ACC112 (cell line): Measurements from ENCODE around the gene ANTKMT.

Source experiments
- H2AFZ ChIP-seq: fragments of 200-600 bp; sonication (generic); one replicate; pipeline ENCODE4 v1.6.0; 2017; ENCODE audit warnings: antibody characterized with exemption, low read length; ENCODE audit not compliant: unreplicated experiment
- H3K27ac ChIP-seq: fragments of 200-600 bp; sonication (generic); 2 replicates; pipeline ENCODE4 v1.5.1; 2014; ENCODE audit warnings: low read depth, mild to moderate bottlenecking, antibody characterized with exemption, low read length, moderate library complexity
- H3K27me3 ChIP-seq: fragments of 200-600 bp; sonication (generic); 2 replicates; pipeline ENCODE4 v1.6.1; 2014; ENCODE audit warnings: mild to moderate bottlenecking, antibody characterized with exemption, low read length, moderate library complexity, mixed read lengths; ENCODE audit not compliant: insufficient read depth
- H3K36me3 ChIP-seq: fragments of 200-600 bp; sonication (generic); 2 replicates; pipeline ENCODE4 v1.6.1; 2016; ENCODE audit warnings: mild to moderate bottlenecking, antibody characterized with exemption, low read length, moderate library complexity, mixed read lengths; ENCODE audit not compliant: insufficient read depth
- H3K4me1 ChIP-seq: fragments of 200-600 bp; sonication (generic); one replicate; pipeline ENCODE4 v1.6.1; 2016; ENCODE audit warnings: low read length, mixed read lengths; ENCODE audit not compliant: insufficient read depth, unreplicated experiment, control insufficient read depth
- H3K4me3 ChIP-seq: fragments of 200-600 bp; sonication (generic); 2 replicates; pipeline ENCODE4 v1.5.1; 2014; ENCODE audit warnings: mild to moderate bottlenecking, low read depth, low read length
- H3K79me2 ChIP-seq: fragments of 200-600 bp; sonication (generic); one replicate; pipeline ENCODE4 v1.6.0; 2016; ENCODE audit warnings: low read length; ENCODE audit not compliant: control insufficient read depth, unreplicated experiment, insufficient read depth

Gene ANTKMT

DNA sequence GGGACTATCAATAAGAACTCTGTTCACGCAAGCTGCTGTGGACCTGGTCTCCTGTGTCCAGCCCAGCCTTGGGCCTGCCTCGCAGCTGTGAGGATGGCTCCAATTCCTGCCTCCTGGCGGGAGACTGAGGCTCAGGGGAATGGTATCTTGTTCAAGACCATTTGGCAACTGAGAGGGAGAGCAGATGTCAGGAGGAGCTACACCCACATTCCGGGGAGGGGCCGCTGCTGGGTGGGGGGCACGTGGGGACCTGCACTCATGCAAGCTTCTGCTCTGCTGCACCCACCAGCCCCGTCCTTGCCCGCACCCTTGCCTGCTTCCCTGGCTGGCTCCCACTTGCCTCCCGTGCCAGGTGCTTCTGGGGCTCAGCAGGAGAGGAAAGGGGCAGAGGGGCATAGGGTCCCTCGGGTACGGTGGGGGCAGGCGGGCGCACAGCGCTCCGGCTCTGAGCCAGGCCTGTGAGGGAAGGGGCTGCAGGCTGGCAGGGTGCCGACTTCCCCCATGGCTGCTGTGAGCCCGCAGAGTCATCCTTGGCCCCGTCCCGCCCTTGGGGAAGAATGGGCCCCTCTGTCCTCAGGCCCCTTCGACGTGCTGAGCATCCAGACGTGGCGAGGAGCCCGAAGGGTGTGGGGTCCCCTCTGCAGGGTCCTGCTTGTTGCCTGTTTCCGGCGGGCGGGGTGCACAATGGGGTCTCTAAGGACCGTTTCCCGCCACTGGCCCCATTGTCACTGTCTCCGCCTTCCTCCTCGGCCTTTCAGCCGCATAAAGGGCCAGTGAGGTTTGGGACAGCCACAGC lies 3.3 kb upstream of the ANTKMT start:
- Histone ChIP-seq H3K4me3 (no peak overlapping the region), H3K27me3 (no peaks in the 10 kb centered on the region), H3K4me1 (peaks cover 17% of the 10 kb centered on the region), H3K36me3 (no peaks in the 10 kb centered on the region), H3K79me2 (no peaks in the 10 kb centered on the region), H3K27ac (no peak overlapping the region), H2AFZ (no peak overlapping the region)

- Histone ChIP-seq H2AFZ (no peak overlapping the region), H3K36me3 (no peaks in the 10 kb centered on the region), H3K27me3 (no peaks in the 10 kb centered on the region), H3K4me1 (peaks cover 17% of the 10 kb centered on the region), H3K79me2 (no peaks in the 10 kb centered on the region), H3K4me3 (no peak overlapping the region), H3K27ac (no peak overlapping the region)
These were observed 2.6 kb upstream of the ANTKMT start for GRCh38 chr16:718389-718788.

GRCh38 chr16:718922-719321 lies 2.0 kb upstream of the ANTKMT start:
- Histone ChIP-seq H3K4me3 (no peak overlapping the region; the same call in 1 of the 2 replicates), H3K27me3 (no peaks in the 10 kb centered on the region), H3K4me1 (peaks cover 17% of the 10 kb centered on the region), H2AFZ (no peak overlapping the region), H3K36me3 (no peaks in the 10 kb centered on the region), H3K27ac (no peak overlapping the region), H3K79me2 (no peaks in the 10 kb centered on the region)

GRCh38 chr16:719815-720446 lies 1.0 kb upstream of the ANTKMT start:
- H3K79me2 ChIP-seq: no peaks in the 10 kb centered on the region
- peak overlapping the region; percentile 84 for H3K4me3 ChIP-seq
- peak overlapping the region; percentile 57 for H3K27ac ChIP-seq
- H3K4me1 ChIP-seq: peaks cover 13% of the 10 kb centered on the region
- no peaks in the 10 kb centered on the region for H3K27me3 ChIP-seq
- H2AFZ ChIP-seq: no peak overlapping the region
- H3K36me3 ChIP-seq: no peaks in the 10 kb centered on the region

DNA sequence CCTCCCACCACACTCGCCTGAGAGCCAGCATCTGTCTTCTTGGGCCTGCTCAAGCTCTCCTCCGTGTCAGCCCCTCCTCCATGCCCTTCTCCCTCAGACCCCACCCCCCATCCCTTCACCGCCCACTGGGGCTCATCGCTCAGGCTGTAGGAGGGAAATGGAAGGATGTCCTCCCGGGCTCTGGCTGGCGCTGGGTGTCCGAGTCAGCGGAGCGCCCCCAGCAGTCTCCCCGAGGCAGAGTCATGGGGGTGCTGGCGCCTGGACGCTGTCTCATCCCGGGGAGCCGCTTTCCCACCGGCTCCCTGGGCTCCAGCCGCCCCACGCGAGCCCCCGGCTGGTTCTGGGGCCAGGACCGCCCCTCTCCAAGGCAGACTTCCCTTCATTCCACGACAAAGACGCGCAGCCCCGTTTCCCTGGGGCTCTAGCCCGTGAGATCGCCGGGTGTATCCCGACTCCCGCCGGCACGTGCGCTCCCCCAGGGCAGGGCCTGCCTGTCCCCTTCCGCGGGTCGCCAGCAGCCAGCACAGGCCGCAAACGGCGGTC lies 428 bp upstream of the ANTKMT start:
- Histone ChIP-seq H3K27ac (peak overlapping the region; percentile 57), H3K36me3 (no peaks in the 10 kb centered on the region), H2AFZ (peak overlapping the region; percentile 34), H3K4me3 (peak overlapping the region; percentile 84), H3K4me1 (peaks cover 13% of the 10 kb centered on the region), H3K27me3 (no peaks in the 10 kb centered on the region), H3K79me2 (no peaks in the 10 kb centered on the region)

- peaks cover 13% of the 10 kb centered on the region for H3K4me1 ChIP-seq
- no peak overlapping the region for H3K27ac ChIP-seq
- peak overlapping the region; percentile 84 for H3K4me3 ChIP-seq
- no peaks in the 10 kb centered on the region for H3K79me2 ChIP-seq
- H3K27me3 ChIP-seq: no peaks in the 10 kb centered on the region
- no peaks in the 10 kb centered on the region for H3K36me3 ChIP-seq
- no peak overlapping the region for H2AFZ ChIP-seq
These were observed 1.0 kb downstream of the ANTKMT start for GRCh38 chr16:721765-722540.

DNA sequence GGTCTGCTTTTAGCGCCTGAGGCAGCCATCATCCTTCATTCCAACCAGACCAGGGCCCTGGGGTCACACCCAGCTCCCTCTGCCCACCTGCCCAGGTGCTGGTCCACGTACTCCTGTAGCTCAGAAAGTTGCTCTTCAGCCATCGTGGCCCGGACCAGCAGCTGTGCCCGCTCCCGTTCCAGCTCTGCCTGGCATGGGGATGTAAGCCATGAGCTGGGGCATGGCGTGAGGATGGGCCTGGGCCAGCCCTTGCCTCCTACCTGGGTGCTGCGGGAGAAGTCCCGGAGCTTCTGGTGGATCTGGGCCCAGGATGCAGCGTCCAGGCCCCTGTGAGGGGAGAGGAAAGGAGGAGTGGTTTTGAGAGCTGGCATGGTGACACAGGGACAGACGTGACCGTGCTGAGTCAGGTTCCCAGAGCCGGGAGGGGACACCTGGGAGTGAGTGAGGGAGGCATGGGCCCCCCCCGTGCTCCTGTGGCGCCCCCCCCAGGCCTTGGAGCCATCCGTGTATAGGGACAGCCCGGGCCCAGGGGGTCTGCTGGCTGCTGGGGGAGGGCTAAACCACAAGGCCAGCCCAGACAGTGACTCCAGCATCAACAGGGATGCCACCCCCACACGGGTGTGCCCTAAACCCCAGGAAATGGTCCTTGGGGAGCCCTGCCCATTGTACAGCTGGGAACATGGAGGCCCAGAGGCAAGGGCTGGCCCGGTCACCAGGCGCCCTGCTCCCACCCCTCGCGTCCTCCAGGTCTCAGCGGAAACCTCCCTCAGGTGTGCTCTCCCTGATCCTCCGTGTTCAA lies 2.1 kb downstream of the ANTKMT start:
- Histone ChIP-seq H3K27me3 (no peaks in the 10 kb centered on the region), H3K27ac (no peak overlapping the region), H3K4me1 (peaks cover 13% of the 10 kb centered on the region), H2AFZ (no peak overlapping the region), H3K79me2 (no peaks in the 10 kb centered on the region), H3K36me3 (no peaks in the 10 kb centered on the region), H3K4me3 (no peak overlapping the region)

DNA sequence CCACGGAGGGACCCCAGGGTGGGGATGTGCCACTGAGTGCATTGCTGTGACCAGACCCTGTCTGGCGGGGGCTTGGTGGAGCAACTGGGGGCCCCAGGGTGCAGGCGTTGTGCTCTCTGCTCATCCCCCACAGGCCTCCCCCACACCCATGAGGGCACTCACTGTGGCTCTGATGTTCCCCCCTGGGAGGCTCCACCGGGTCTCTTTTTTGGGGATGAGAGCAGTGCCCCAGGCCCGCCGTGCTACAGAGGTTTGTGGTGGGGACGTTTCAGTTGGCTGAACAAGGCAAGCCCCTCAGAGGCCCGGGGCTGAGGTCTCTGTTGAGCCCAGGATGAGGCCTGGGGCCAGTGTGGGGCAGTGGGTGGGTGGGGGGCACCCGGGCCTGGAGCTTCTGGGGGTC lies 2.7 kb downstream of the ANTKMT start:
- Histone ChIP-seq H3K4me1 (peaks cover 13% of the 10 kb centered on the region), H3K4me3 (no peak overlapping the region), H3K36me3 (no peaks in the 10 kb centered on the region), H3K27ac (no peak overlapping the region), H2AFZ (no peak overlapping the region), H3K27me3 (no peaks in the 10 kb centered on the region), H3K79me2 (no peaks in the 10 kb centered on the region)

- no peak overlapping the region for H3K27ac ChIP-seq
These were observed 3.5 kb downstream of the ANTKMT start for GRCh38 chr16:724188-725040.

More at GRCh38 chr16:724188-725040, 3.5 kb downstream of the ANTKMT start:
- no peaks in the 10 kb centered on the region for H3K79me2 ChIP-seq
- H3K27me3 ChIP-seq: no peaks in the 10 kb centered on the region
- no peaks in the 10 kb centered on the region for H3K36me3 ChIP-seq
- H3K4me3 ChIP-seq: no peak overlapping the region
- peaks cover 13% of the 10 kb centered on the region for H3K4me1 ChIP-seq
- H2AFZ ChIP-seq: no peak overlapping the region
